PFSK-1 (cell line): ENCODE measurements around the gene CHID1.
A peak's percentile ranks its signal among the peaks of the same experiment; 100 is the strongest.

Experiments used
- FOXP2 ChIP-seq: optimal IDR thresholded peaks from 2 replicates; pipeline ENCODE3; 2011; ENCODE audit warnings: borderline replicate concordance, control low read depth, inconsistent platforms; ENCODE audit not compliant: insufficient read depth; ENCODE audit errors: extremely low read length, extremely low read depth
- POLR2AphosphoS5 ChIP-seq: IDR thresholded peaks from 2 replicates; pipeline ENCODE4 v1.6.1; 2012; ENCODE audit warnings: low read depth, mild to moderate bottlenecking, control low read depth, low read length, moderate library complexity
- SIN3A ChIP-seq: IDR thresholded peaks from 2 replicates; pipeline ENCODE4 v1.6.1; 2012; ENCODE audit warnings: mild to moderate bottlenecking, low read length, moderate library complexity, borderline replicate concordance; ENCODE audit not compliant: insufficient read depth
- TAF1 ChIP-seq: IDR thresholded peaks from 2 replicates; pipeline ENCODE4 v1.6.1; 2012; ENCODE audit warnings: low read length, control low read depth, borderline replicate concordance; ENCODE audit not compliant: insufficient read depth
- TF ChIP-seq, protein P1 (sequence below), 2 experiments: IDR thresholded peaks; 2 replicates each; pipeline versions ENCODE4 v1.6.1 to v1.8.0; 2011 to 2012; ENCODE audit warnings: low read depth in 2 of 2, low read length in 2 of 2, control low read depth in 1 of 2, inconsistent platforms in 1 of 2, mild to moderate bottlenecking in 1 of 2, moderate library complexity in 1 of 2; ENCODE audit not compliant: insufficient read depth in 1 of 2

Gene CHID1

DNA sequence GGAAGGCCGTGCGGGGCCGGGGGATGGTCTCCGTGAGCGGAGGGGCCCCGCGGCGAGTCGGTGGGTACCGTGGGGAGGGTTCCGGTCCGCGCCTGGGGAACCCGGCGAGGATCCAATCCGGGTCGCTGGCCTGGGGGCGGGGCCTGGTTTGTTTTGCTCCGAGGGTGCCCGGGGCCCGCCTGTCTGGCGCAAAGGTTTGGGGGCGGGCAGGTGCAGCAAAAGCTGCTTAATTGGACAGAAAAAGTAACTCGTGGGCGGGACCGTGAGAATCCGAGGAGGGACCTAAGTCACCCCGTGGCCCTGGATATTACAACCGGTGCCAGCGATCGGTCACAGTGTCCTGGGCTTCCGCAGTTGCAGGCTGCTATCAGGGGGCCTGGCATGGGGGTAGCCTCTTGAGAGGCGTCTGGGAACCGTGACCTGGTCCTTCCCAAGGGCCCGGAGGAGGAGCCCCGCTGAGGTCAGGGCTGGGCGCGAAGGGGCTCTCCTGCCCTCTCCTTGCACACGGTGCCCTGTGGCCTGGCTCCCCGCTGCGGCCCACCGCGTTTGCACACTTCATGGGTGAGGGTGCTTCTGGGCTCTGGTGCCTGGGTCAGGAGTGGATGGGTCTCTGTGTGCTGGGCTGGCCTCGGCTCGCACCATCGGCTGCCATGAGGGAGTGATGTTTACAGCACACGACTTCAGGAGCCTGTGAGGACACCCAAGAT is 90.5 kb downstream of the CHID1 start:
- TF ChIP-seq POLR2AphosphoS5: no peak
- peak; percentile 75; the same call in 1 of the 2 replicates for TF ChIP-seq SIN3A
- TF ChIP-seq, protein P1, sequence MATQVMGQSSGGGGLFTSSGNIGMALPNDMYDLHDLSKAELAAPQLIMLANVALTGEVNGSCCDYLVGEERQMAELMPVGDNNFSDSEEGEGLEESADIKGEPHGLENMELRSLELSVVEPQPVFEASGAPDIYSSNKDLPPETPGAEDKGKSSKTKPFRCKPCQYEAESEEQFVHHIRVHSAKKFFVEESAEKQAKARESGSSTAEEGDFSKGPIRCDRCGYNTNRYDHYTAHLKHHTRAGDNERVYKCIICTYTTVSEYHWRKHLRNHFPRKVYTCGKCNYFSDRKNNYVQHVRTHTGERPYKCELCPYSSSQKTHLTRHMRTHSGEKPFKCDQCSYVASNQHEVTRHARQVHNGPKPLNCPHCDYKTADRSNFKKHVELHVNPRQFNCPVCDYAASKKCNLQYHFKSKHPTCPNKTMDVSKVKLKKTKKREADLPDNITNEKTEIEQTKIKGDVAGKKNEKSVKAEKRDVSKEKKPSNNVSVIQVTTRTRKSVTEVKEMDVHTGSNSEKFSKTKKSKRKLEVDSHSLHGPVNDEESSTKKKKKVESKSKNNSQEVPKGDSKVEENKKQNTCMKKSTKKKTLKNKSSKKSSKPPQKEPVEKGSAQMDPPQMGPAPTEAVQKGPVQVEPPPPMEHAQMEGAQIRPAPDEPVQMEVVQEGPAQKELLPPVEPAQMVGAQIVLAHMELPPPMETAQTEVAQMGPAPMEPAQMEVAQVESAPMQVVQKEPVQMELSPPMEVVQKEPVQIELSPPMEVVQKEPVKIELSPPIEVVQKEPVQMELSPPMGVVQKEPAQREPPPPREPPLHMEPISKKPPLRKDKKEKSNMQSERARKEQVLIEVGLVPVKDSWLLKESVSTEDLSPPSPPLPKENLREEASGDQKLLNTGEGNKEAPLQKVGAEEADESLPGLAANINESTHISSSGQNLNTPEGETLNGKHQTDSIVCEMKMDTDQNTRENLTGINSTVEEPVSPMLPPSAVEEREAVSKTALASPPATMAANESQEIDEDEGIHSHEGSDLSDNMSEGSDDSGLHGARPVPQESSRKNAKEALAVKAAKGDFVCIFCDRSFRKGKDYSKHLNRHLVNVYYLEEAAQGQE (IDR thresholded peaks at IDR 0.05; ENCODE audit: insufficient read depth in 1 of 2, low read depth in 2 of 2, low read length in 2 of 2): no peak
- TF ChIP-seq TAF1: 0 out of 2 replicates have a peak, but pooled peaks have one; percentile 29

DNA sequence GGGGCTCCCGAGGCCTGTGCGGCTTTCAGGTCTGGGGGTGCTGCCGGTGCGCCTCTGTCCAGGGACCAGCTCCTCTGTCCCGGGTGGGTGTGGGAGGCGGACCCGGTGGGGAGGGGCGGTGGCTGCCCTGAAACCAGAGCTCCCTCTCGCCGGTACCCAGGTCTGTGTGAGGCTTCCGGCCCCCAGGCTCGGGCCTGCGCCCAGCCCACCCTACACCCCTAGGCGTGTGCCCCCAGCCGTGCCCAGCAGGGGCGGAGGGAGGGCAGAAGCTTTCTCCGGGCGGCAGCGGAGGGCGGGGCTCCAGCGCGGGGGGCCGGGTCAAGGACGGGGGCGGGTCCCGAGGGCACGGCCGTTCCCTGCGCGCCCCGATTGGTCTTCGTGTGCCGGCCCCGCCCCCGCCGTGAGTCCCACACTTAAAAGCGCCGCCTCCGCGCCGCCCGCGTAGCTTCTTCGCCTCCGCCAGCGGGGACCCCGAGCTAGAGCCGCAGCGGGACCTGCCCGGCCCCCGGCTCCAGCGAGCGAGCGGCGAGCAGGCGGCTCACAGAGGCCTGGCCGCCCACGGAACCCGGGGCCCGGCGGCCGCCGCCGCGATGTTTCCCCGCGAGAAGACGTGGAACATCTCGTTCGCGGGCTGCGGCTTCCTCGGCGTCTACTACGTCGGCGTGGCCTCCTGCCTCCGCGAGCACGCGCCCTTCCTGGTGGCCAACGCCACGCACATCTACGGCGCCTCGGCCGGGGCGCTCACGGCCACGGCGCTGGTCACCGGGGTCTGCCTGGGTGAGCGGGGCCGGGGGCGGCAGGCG is 91.3 kb downstream of the CHID1 start:
- TF ChIP-seq POLR2AphosphoS5 (peak; percentile 97), SIN3A (peak; percentile 61; the same call in 1 of the 2 replicates), FOXP2 (no peak)

DNA sequence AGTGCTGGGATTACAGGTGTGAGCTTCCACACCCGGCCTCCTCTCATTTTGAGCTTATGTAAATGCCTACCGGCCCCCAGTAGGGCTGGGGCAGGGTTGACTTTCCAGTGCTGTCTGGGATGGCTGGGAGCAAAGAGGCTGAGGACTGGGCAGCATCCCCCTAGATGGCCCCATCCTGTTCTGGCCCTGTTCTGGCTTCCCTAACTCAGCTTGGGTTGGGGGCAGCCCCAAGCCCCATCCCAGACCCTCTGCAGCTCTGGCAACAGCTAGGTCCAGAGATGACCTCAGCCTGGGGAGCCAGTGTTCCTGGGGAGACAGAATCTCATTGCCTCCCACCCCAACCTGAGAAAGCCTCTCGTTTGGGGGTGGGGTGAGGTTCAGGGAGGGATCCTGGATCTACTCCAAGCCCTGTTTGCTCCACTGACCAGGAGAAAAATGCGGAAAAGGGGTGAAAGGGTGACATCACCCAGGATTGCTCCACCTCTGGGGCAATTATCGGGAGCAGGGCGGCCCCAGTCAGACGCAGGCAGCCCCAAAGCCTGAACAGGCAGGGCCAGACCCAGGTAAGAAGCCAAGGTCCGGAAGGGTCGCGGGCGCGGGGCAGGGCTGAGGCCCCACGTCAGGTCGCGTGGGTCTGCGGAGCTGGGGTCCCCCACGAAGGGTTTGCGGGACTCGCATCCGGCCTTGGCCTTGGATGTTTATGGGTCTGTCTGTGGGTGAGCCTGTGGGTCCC is 92.0 kb downstream of the CHID1 start, which contains the start of gene PNPLA2:
PNPLA2 (plus strand) TSS at position 519 of the 733 bp plus-strand sequence. CDS start 805 bp downstream, outside the sequence.
- no peak for TF ChIP-seq TAF1
- TF ChIP-seq POLR2AphosphoS5: no peak
- TF ChIP-seq SIN3A: no peak
- TF ChIP-seq FOXP2: no peak
- TF ChIP-seq, protein P1 (IDR thresholded peaks at IDR 0.05; ENCODE audit: insufficient read depth in 1 of 2, low read depth in 2 of 2, low read length in 2 of 2): no peak
